ENCODE measurements around the gene KRTAP23-1.

The KRTAP23-1 gene

GRCh38 chr21:30348506-30348905 lies at the start of gene KRTAP23-1:
KRTAP23-1 (minus strand) TSS chr21:30348606; CDS start chr21:30348606, 0 bp downstream.
- no peak within 1 kb of the TSS for H3K4me3 ChIP-seq (ENCODE audit: low read depth in 1 of 2, low read length in 1 of 2)
- no peaks in the 10 kb centered on the region for H3K36me3 ChIP-seq
- no peak within 1 kb of the TSS for H3K27ac ChIP-seq
- no peaks in the 10 kb centered on the region for H3K27me3 ChIP-seq
- H3K9me3 ChIP-seq, result no peaks in the 10 kb centered on the region
- TF ChIP-seq, protein P1, sequence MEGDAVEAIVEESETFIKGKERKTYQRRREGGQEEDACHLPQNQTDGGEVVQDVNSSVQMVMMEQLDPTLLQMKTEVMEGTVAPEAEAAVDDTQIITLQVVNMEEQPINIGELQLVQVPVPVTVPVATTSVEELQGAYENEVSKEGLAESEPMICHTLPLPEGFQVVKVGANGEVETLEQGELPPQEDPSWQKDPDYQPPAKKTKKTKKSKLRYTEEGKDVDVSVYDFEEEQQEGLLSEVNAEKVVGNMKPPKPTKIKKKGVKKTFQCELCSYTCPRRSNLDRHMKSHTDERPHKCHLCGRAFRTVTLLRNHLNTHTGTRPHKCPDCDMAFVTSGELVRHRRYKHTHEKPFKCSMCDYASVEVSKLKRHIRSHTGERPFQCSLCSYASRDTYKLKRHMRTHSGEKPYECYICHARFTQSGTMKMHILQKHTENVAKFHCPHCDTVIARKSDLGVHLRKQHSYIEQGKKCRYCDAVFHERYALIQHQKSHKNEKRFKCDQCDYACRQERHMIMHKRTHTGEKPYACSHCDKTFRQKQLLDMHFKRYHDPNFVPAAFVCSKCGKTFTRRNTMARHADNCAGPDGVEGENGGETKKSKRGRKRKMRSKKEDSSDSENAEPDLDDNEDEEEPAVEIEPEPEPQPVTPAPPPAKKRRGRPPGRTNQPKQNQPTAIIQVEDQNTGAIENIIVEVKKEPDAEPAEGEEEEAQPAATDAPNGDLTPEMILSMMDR (IDR thresholded peaks at IDR 0.05), result no peak
- no peaks in the 10 kb centered on the region for H3K4me1 ChIP-seq (ENCODE audit: control insufficient read depth in 1 of 2, insufficient read depth in 1 of 2, low read depth in 1 of 2, low read length in 1 of 2)

DNA sequence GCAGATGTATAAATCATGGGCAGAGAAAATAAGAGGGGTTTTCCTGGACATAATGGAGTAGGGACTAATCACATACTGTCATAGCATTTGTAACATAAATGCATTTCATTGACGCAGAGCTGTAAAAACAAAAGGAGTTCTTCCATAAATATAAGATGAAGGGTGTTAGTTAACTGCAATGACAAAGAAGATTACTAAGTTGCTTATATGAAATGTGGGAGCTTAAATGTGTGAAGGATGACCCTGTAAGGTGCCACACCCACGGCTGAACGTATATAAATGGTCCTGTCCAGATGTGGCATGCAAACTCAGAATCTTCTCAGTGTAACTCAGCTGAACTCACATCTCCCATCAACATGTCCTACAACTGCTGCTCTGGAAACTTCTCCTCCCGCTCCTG lies 47.3 kb upstream of the KRTAP23-1 start, which contains the start of gene KRTAP13-1:
KRTAP13-1 (plus strand) TSS at position 301 of the 400 bp plus-strand sequence; CDS start at position 357, 56 bp downstream.
- TF ChIP-seq, protein P1 (IDR thresholded peaks at IDR 0.05), result no peak
- Histone ChIP-seq H3K36me3 (no peaks in the 10 kb centered on the region), H3K27me3 (no peaks in the 10 kb centered on the region), H3K27ac (no peak within 1 kb of the TSS), H3K4me3 (ENCODE audit: low read depth in 1 of 2, low read length in 1 of 2) (no peak within 1 kb of the TSS), H3K9me3 (no peaks in the 10 kb centered on the region), H3K4me1 (ENCODE audit: control insufficient read depth in 1 of 2, insufficient read depth in 1 of 2, low read depth in 1 of 2, low read length in 1 of 2) (no peaks in the 10 kb centered on the region)

GRCh38 chr21:30391492-30392025 lies 43.2 kb upstream of the KRTAP23-1 start:
- no peaks in the 10 kb centered on the region for H3K9me3 ChIP-seq
- H3K27ac ChIP-seq, result no peak overlapping the region
- TF ChIP-seq, protein P1 (IDR thresholded peaks at IDR 0.05), result no peak
- H3K27me3 ChIP-seq, result no peaks in the 10 kb centered on the region
- H3K36me3 ChIP-seq, result no peaks in the 10 kb centered on the region
- H3K4me1 ChIP-seq (ENCODE audit: control insufficient read depth in 1 of 2, insufficient read depth in 1 of 2, low read depth in 1 of 2, low read length in 1 of 2), result no peaks in the 10 kb centered on the region
- H3K4me3 ChIP-seq (ENCODE audit: low read depth in 1 of 2, low read length in 1 of 2), result no peak overlapping the region

DNA sequence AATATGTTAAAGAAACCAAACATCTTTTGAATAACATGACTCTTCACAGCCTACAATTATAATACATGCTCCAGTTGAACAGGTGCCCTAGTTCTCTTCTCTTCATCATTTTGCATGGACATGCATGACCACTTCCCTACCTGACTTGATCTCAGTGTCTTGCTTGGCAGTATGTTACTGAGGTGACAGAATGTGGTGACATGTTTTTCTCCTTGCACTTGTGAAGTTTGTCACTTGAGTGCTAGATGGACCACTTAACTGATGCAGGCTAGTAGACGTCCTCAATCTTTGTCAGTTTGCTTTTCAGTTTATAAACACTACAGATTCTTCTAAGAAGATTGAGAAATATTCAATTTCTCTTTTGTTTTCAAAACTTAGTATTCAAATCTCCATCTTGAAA lies 33.8 kb upstream of the KRTAP23-1 start:
- Histone ChIP-seq H3K36me3 (no peaks in the 10 kb centered on the region), H3K27me3 (no peaks in the 10 kb centered on the region), H3K27ac (no peak overlapping the region), H3K4me1 (ENCODE audit: control insufficient read depth in 1 of 2, insufficient read depth in 1 of 2, low read depth in 1 of 2, low read length in 1 of 2) (no peaks in the 10 kb centered on the region), H3K4me3 (ENCODE audit: low read depth in 1 of 2, low read length in 1 of 2) (no peak overlapping the region), H3K9me3 (no peaks in the 10 kb centered on the region)
- TF ChIP-seq, protein P1 (IDR thresholded peaks at IDR 0.05), result no peak

DNA sequence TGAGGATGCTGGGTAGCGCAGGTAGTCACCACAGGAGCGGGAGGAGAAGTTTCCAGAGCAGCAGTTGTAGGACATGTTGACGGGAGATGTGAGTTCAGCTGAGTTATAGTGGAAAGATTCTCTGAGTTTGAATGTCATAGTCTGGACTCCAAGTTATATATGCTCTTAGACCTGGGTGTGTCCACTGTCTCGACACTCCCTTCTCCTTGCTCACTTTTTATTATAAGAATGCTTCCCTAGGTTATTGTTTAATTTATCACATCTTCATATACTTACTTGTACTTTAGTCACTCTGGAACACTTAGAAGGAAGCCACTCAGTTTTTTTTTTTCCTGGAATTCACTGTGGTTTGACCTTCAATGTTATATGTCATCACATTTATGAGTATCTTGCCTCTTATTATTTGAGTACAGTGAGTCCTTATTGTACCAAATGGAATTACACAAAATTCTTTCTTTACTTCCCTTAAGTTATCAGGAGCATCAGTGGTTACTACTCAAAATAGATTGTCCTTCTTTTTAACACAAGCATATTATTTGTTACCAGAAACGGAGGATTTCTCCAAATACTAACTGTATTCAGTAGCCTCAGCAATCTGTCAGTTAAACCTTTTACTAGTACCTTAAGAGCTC lies 23.8 kb upstream of the KRTAP23-1 start, which contains the start of gene KRTAP13-2:
KRTAP13-2 (minus strand) TSS at position 133 of the 632 bp plus-strand sequence; CDS start at position 75, 58 bp downstream.
- TF ChIP-seq, protein P1 (IDR thresholded peaks at IDR 0.05), result no peak
- H3K9me3 ChIP-seq, result no peaks in the 10 kb centered on the region
- no peak within 1 kb of the TSS for H3K4me3 ChIP-seq (ENCODE audit: low read depth in 1 of 2, low read length in 1 of 2)
- no peak within 1 kb of the TSS for H3K27ac ChIP-seq
- H3K27me3 ChIP-seq, result no peaks in the 10 kb centered on the region
- no peaks in the 10 kb centered on the region for H3K36me3 ChIP-seq
- no peaks in the 10 kb centered on the region for H3K4me1 ChIP-seq (ENCODE audit: control insufficient read depth in 1 of 2, insufficient read depth in 1 of 2, low read depth in 1 of 2, low read length in 1 of 2)
